Breast epithelium (tissue), 4 donors: Measurements from ENCODE around the gene UMAD1. TPM values are rescaled to one million over a fixed set of nuclear protein-coding genes. Genes with fewer than 3 reads are reported as not detected.

Experiments
- DNase-seq, 2 donors: peaks; one replicate each; pipeline ENCODE4 v3.0.0-alpha.2; 2019; ENCODE audit warnings: low spot score in 2 of 2
- H3K27ac ChIP-seq, 2 donors: fragments of 200-600 bp; sonication (generic) in 1 of 2; one replicate each; pipeline ENCODE4 v1.5.1; 2016 to 2019; ENCODE audit warnings: mild to moderate bottlenecking in 1 of 2
- H3K27me3 ChIP-seq, 2 donors: fragments of 200-600 bp; sonication (generic) in 1 of 2; one replicate each; pipeline versions ENCODE4 v1.5.1 to v1.6.0; 2017 to 2019; ENCODE audit warnings: control low read depth in 1 of 2, mild to moderate bottlenecking in 1 of 2
- H3K36me3 ChIP-seq: fragments of 200-600 bp; one replicate; pipeline ENCODE4 v1.5.1; 2019
- H3K4me1 ChIP-seq, 2 donors: fragments of 200-600 bp; sonication (generic); one replicate each; pipeline ENCODE4 v1.5.1; 2016 to 2019; ENCODE audit warnings: control low read depth in 1 of 2
- H3K4me3 ChIP-seq, 3 donors: fragments of 200-600 bp; sonication (generic); 1 replicate in 2 of 3; 2 replicates in 1 of 3; pipeline ENCODE4 v1.5.1; 2016 to 2019; ENCODE audit warnings: mild to moderate bottlenecking in 3 of 3, moderate library complexity in 2 of 3
- H3K9me3 ChIP-seq, 2 donors: fragments of 200-600 bp; sonication (generic) in 1 of 2; one replicate each; pipeline ENCODE4 v1.5.1; 2016 to 2019; ENCODE audit warnings: control low read depth in 1 of 2
- POLR2A ChIP-seq: fragments of 450-650 bp; IDR thresholded peaks from one replicate; pipeline ENCODE4 v1.6.1; 2016; ENCODE audit warnings: antibody characterized with exemption, mild to moderate bottlenecking, moderate library complexity
- POLR2AphosphoS5 ChIP-seq, 3 donors: sonication (generic); formaldehyde crosslinking; IDR thresholded peaks; one replicate each; pipeline ENCODE4 v1.6.1; 2017; ENCODE audit warnings: antibody characterized with exemption in 3 of 3
- intact Hi-C: fragments of 100-400 bp; cut with DNase I; formaldehyde crosslinking; loops from one replicate; pipeline ENCODE4 v1.15.1; 2023; ENCODE audit warnings: low total_unique reads
- total RNA-seq, 3 donors: library from RNA; depleted of rRNA; stranded (reverse); fragments of >200 nt; gene quantifications; one replicate each; pipeline ENCODE4 v1.1.0, GENCODE V29; 2016
- TF ChIP-seq, protein P1 (sequence below), 3 donors: fragments of 450-650 bp; IDR thresholded peaks; one replicate each; pipeline ENCODE4 v1.5.1; 2016 to 2017; ENCODE audit warnings: antibody characterized with exemption in 3 of 3, mild to moderate bottlenecking in 3 of 3, moderate library complexity in 3 of 3

UMAD1 gene
- total RNA-seq, 3 donors from 2014 or later, result 13.6 to 25.6 (median 17.7) TPM

- no peak for DNase-seq
Observed at GRCh38 chr7:7870555-7870954, 230.0 kb downstream of the UMAD1 start.

DNA sequence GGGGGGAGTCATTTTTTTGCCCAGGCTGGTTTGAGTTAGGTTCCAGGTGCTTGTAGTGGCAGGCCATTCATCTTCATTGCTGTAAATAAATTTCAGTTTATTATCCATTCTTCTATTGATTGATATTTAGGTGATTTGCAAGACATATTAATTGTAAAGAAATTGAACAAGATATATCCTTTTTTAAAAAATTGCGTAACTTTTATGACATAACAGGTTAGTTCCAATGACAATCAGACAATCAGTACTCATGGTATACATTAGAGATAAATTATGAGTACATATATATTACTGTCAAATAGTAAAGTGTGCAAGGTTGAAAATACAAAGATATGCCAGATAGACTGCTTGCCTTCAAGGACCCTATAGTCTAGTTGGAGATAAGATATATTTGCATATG lies 235.9 kb downstream of the UMAD1 start:
- no peak for TF ChIP-seq POLR2A
- TF ChIP-seq, protein P1, sequence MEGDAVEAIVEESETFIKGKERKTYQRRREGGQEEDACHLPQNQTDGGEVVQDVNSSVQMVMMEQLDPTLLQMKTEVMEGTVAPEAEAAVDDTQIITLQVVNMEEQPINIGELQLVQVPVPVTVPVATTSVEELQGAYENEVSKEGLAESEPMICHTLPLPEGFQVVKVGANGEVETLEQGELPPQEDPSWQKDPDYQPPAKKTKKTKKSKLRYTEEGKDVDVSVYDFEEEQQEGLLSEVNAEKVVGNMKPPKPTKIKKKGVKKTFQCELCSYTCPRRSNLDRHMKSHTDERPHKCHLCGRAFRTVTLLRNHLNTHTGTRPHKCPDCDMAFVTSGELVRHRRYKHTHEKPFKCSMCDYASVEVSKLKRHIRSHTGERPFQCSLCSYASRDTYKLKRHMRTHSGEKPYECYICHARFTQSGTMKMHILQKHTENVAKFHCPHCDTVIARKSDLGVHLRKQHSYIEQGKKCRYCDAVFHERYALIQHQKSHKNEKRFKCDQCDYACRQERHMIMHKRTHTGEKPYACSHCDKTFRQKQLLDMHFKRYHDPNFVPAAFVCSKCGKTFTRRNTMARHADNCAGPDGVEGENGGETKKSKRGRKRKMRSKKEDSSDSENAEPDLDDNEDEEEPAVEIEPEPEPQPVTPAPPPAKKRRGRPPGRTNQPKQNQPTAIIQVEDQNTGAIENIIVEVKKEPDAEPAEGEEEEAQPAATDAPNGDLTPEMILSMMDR (IDR thresholded peaks at IDR 0.05), result no peak
- no peak for TF ChIP-seq POLR2AphosphoS5 (IDR thresholded peaks at IDR 0.05)
- no peaks in the 10 kb centered on the region for H3K36me3 ChIP-seq
- H3K4me3 ChIP-seq, result no peak overlapping the region
- intact Hi-C loops, result no loop called here
- no peaks in the 10 kb centered on the region for H3K27me3 ChIP-seq
- no peaks in the 10 kb centered on the region for H3K9me3 ChIP-seq
- H3K4me1 ChIP-seq, result no peaks in the 10 kb centered on the region
- no peak for DNase-seq
- no peak overlapping the region for H3K27ac ChIP-seq

More at GRCh38 chr7:7870555-7870954, 230.0 kb downstream of the UMAD1 start:
- no peaks in the 10 kb centered on the region for H3K9me3 ChIP-seq
- H3K36me3 ChIP-seq, result no peaks in the 10 kb centered on the region
- H3K4me3 ChIP-seq, result no peak overlapping the region
- H3K4me1 ChIP-seq, result no peaks in the 10 kb centered on the region
- no peak overlapping the region for H3K27ac ChIP-seq
- intact Hi-C loops, result no loop called here
- TF ChIP-seq POLR2A (no peak), POLR2AphosphoS5 (IDR thresholded peaks at IDR 0.05) (no peak)
- TF ChIP-seq, protein P1 (IDR thresholded peaks at IDR 0.05), result no peak
- no peaks in the 10 kb centered on the region for H3K27me3 ChIP-seq

DNA sequence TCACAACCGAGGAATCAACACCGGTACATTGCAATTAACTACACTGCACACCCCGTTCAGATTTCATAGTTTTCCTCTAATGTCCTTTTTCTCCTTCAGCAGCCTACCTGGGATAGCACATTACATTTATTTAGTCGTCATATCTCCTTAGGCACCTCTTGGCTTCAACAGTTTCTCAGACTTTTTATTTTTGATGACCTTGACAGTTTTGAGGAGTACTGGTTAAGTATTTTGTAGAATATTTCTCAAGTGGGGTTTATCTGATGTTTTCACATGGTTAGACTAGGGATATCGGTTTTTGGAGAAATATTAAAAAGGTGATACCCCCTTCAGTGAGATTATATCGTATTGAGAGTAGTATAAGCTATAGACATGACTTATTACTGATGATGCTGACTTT lies 241.0 kb downstream of the UMAD1 start:
- H3K36me3 ChIP-seq, result no peaks in the 10 kb centered on the region
- intact Hi-C loops, result no loop called here
- H3K9me3 ChIP-seq, result no peaks in the 10 kb centered on the region

DNA sequence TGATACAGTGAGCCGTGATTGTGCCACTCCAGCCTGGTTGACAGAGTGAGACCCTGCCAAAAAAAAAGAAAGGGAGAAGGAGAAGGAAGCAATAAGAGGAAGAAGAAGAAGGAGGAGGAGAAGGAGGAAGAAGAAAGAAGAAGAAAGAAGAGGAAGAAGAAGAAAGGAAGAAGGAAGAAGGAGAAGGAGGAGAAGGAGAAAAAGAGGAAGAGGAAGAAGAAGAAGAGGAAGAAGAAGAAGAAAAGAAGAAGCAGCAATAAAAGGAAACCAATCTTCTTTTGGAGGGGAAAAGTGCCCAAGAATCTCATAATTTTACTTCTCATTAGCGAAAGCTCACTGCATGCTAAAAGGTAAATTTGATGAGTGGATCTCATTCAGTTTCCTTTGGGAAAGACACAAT lies 242.3 kb downstream of the UMAD1 start:
- Histone ChIP-seq H3K4me1 (no peaks in the 10 kb centered on the region), H3K27ac (no peak overlapping the region), H3K27me3 (no peaks in the 10 kb centered on the region), H3K9me3 (no peaks in the 10 kb centered on the region), H3K36me3 (no peaks in the 10 kb centered on the region), H3K4me3 (no peak overlapping the region)
- TF ChIP-seq, protein P1 (IDR thresholded peaks at IDR 0.05), result no peak
- TF ChIP-seq POLR2AphosphoS5 (IDR thresholded peaks at IDR 0.05) (no peak), POLR2A (no peak)
- DNase-seq, result no peak
- intact Hi-C loops, result no loop called here

More for the DNA sequence above, 241.0 kb downstream of the UMAD1 start:
- TF ChIP-seq POLR2A, result no peak
- TF ChIP-seq, protein P1 (IDR thresholded peaks at IDR 0.05), result no peak
- TF ChIP-seq POLR2AphosphoS5 (IDR thresholded peaks at IDR 0.05), result no peak
- Histone ChIP-seq H3K4me1 (no peaks in the 10 kb centered on the region), H3K27ac (no peak overlapping the region), H3K4me3 (no peak overlapping the region), H3K27me3 (no peaks in the 10 kb centered on the region)
- no peak for DNase-seq

DNA sequence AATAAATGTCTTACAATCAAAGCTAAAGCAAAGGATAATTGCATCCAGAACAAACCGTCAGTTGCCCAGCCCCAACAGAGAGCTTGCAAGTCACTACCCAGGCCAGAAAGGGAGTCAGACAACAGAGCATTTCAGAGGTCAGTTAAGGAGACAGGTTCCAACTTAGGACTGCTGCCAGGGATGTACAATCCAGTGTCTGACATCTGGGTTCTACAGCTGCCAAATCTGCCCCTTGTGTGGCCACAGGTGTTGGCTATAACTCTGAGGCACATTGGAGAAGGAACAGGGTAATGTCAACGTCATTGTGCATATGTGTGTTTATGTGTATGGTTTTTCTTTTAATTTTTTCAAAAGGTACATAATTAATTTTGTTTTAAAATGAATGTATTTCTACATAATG lies 242.8 kb downstream of the UMAD1 start:
- TF ChIP-seq, protein P1 (IDR thresholded peaks at IDR 0.05), result no peak
- TF ChIP-seq POLR2A (no peak), POLR2AphosphoS5 (IDR thresholded peaks at IDR 0.05) (no peak)
- H3K27me3 ChIP-seq, result no peaks in the 10 kb centered on the region
- H3K36me3 ChIP-seq, result no peaks in the 10 kb centered on the region
- no peak overlapping the region for H3K27ac ChIP-seq
- H3K9me3 ChIP-seq, result no peaks in the 10 kb centered on the region
- H3K4me3 ChIP-seq, result no peak overlapping the region
- DNase-seq, result no peak
- intact Hi-C loops, result no loop called here
- H3K4me1 ChIP-seq, result no peaks in the 10 kb centered on the region
